IMR-90 (cell line): ENCODE measurements around the gene RNASE12. TPM values are rescaled to one million over a fixed set of nuclear protein-coding genes. Genes with fewer than 3 reads are reported as not detected.

Experiments used
- ATAC-seq: fragments of 200-7000 bp; cut with Tn5 transposase; 2 replicates; pipeline ENCODE4 v1.9.1; 2020; ENCODE audit warnings: low read depth, mild to moderate bottlenecking, moderate library complexity
- BruUV-seq: library from RNA; stranded (reverse); fragments of 400-500 nt; replicated peaks from 2 replicates; lab custom pipeline; 2021; lab: Mats Ljungman, UMichigan
- CTCF ChIA-PET: fragments of 300-600 bp; formaldehyde crosslinking; extraction: SDS; loops from one replicate; lab custom pipeline; 2021; ENCODE audit warnings: antibody characterized with exemption; lab: Yijun Ruan, JAX
- POLR2A ChIA-PET: fragments of 300-600 bp; sonication (Branson Sonifier 250); formaldehyde crosslinking; loops from one replicate; lab custom pipeline; 2022; ENCODE audit warnings: antibody characterized with exemption; ENCODE audit not compliant: unreplicated experiment; lab: Charles Lee
- DNase-seq: peaks from one replicate; pipeline ENCODE4 v3.0.0; 2013
- H2AFZ ChIP-seq: replicated peaks from 2 replicates; pipeline ENCODE3; 2013; ENCODE audit warnings: low read length, mild to moderate bottlenecking; ENCODE audit not compliant: poor library complexity
- H2AK5ac ChIP-seq: 2 replicates; pipeline ENCODE4 v1.6.1; 2013; ENCODE audit warnings: low read depth, low read length, inconsistent platforms
- H2AK9ac ChIP-seq: replicated peaks from 2 replicates; pipeline ENCODE3; 2013; ENCODE audit warnings: mild to moderate bottlenecking, low read depth, low read length, moderate library complexity; ENCODE audit not compliant: poor library complexity
- H2BK120ac ChIP-seq: 2 replicates; pipeline ENCODE4 v1.6.1; 2013; ENCODE audit warnings: low read depth, low read length, inconsistent platforms
- H2BK15ac ChIP-seq: 3 replicates; pipeline ENCODE4 v1.6.1; 2013; ENCODE audit warnings: low read depth, low read length, inconsistent platforms
- H2BK20ac ChIP-seq: 2 replicates; pipeline ENCODE4 v1.6.1; 2013; ENCODE audit warnings: low read depth, mild to moderate bottlenecking, inconsistent platforms, low read length, moderate library complexity
- H2BK5ac ChIP-seq: 2 replicates; pipeline ENCODE4 v1.6.1; 2013; ENCODE audit warnings: mild to moderate bottlenecking, low read depth, low read length, inconsistent platforms; ENCODE audit not compliant: poor library complexity, severe bottlenecking
- H3K14ac ChIP-seq: replicated peaks from 2 replicates; pipeline ENCODE4 v1.6.1; 2013; ENCODE audit warnings: low read depth, low read length, inconsistent platforms
- H3K18ac ChIP-seq: 2 replicates; pipeline ENCODE4 v1.6.1; 2013; ENCODE audit warnings: low read depth, low read length, control low read depth
- H3K23ac ChIP-seq: 2 replicates; pipeline ENCODE4 v1.6.1; 2013; ENCODE audit warnings: low read depth, low read length, inconsistent platforms
- H3K27ac ChIP-seq: 2 replicates; pipeline ENCODE4 v1.5.1; 2013; ENCODE audit warnings: mild to moderate bottlenecking, control low read depth, low read length; ENCODE audit not compliant: insufficient read depth
- H3K27me3 ChIP-seq: 2 replicates; pipeline ENCODE4 v1.6.1; 2013; ENCODE audit warnings: low read length; ENCODE audit not compliant: control insufficient read depth, insufficient read depth
- H3K36me3 ChIP-seq: 2 replicates; pipeline ENCODE4 v1.6.1; 2013; ENCODE audit warnings: low read length, mixed read lengths; ENCODE audit not compliant: control insufficient read depth, insufficient read depth
- H3K4ac ChIP-seq: 2 replicates; pipeline ENCODE4 v1.6.1; 2013; ENCODE audit warnings: low read depth, low read length, inconsistent platforms
- H3K4me1 ChIP-seq: 2 replicates; pipeline ENCODE4 v1.6.1; 2013; ENCODE audit warnings: low read length, mixed read lengths; ENCODE audit not compliant: control insufficient read depth, insufficient read depth
- H3K4me2 ChIP-seq: 2 replicates; pipeline ENCODE4 v1.6.1; 2013; ENCODE audit warnings: low read depth, mild to moderate bottlenecking, control low read depth, low read length, moderate library complexity
- H3K4me3 ChIP-seq: 2 replicates; pipeline ENCODE4 v1.5.1; 2013; ENCODE audit warnings: low read depth, mild to moderate bottlenecking, control low read depth, low read length, moderate library complexity; ENCODE audit not compliant: insufficient read depth
- H3K56ac ChIP-seq: 2 replicates; pipeline ENCODE4 v1.6.1; 2013; ENCODE audit warnings: low read length, inconsistent platforms; ENCODE audit not compliant: insufficient read depth; ENCODE audit errors: extremely low read depth
- H3K79me1 ChIP-seq, 2 experiments: 2 replicates each; pipeline ENCODE4 v1.6.1; 2013; ENCODE audit warnings: low read length in 2 of 2, inconsistent platforms in 1 of 2, low read depth in 1 of 2
- H3K9ac ChIP-seq: 2 replicates; pipeline ENCODE4 v1.6.1; 2013; ENCODE audit warnings: low read depth, low read length, control low read depth
- H3K9me1 ChIP-seq: 2 replicates; pipeline ENCODE4 v1.6.1; 2013; ENCODE audit warnings: low read length, inconsistent platforms; ENCODE audit not compliant: insufficient read depth
- H3K9me3 ChIP-seq: 2 replicates; pipeline ENCODE4 v1.6.1; 2013; ENCODE audit warnings: low read length; ENCODE audit not compliant: control insufficient read depth, insufficient read depth
- H4K20me1 ChIP-seq: 2 replicates; pipeline ENCODE4 v1.6.1; 2013; ENCODE audit warnings: low read length, inconsistent platforms; ENCODE audit not compliant: insufficient read depth
- H4K5ac ChIP-seq: 2 replicates; pipeline ENCODE4 v1.6.1; 2013; ENCODE audit warnings: mild to moderate bottlenecking, low read depth, low read length, control low read depth
- H4K8ac ChIP-seq, 2 experiments: 2 replicates each; pipeline ENCODE4 v1.6.1; 2013; ENCODE audit warnings: low read depth in 2 of 2, low read length in 2 of 2, control low read depth in 1 of 2, inconsistent platforms in 1 of 2
- H4K91ac ChIP-seq: 2 replicates; pipeline ENCODE4 v1.6.1; 2013; ENCODE audit warnings: low read depth, low read length, inconsistent platforms; ENCODE audit not compliant: insufficient read depth
- BHLHE40 ChIP-seq: fragments of 150-350 bp; IDR thresholded peaks from 2 replicates; pipeline ENCODE4 v1.6.1; 2016; ENCODE audit warnings: mild to moderate bottlenecking, low read depth, low read length
- CEBPB ChIP-seq: IDR thresholded peaks from 2 replicates; pipeline ENCODE4 v1.6.1; 2012; ENCODE audit warnings: low read depth, low read length, improper control_type of control experiment
- CHD1 ChIP-seq: IDR thresholded peaks from 2 replicates; pipeline ENCODE4 v1.6.1; 2012; ENCODE audit warnings: low read depth, low read length, improper control_type of control experiment
- MAFK ChIP-seq: IDR thresholded peaks from 2 replicates; pipeline ENCODE4 v1.6.1; 2012; ENCODE audit warnings: low read depth, low read length, improper control_type of control experiment
- MXI1 ChIP-seq: IDR thresholded peaks from 2 replicates; pipeline ENCODE4 v1.6.1; 2012; ENCODE audit warnings: low read depth, mild to moderate bottlenecking, low read length, moderate library complexity, borderline replicate concordance
- NFE2L2 ChIP-seq: fragments of 150-350 bp; IDR thresholded peaks from 2 replicates; pipeline ENCODE4 v1.6.1; 2016; ENCODE audit warnings: low read depth, mild to moderate bottlenecking, low read length
- POLR2A ChIP-seq: IDR thresholded peaks from 2 replicates; pipeline ENCODE4 v1.6.1; 2012; ENCODE audit warnings: mild to moderate bottlenecking, low read depth, low read length
- RAD21 ChIP-seq: IDR thresholded peaks from 2 replicates; pipeline ENCODE4 v1.6.1; 2012; ENCODE audit warnings: low read length, improper control_type of control experiment
- RCOR1 ChIP-seq: IDR thresholded peaks from 2 replicates; pipeline ENCODE4 v1.6.1; 2012; ENCODE audit warnings: mild to moderate bottlenecking, low read length, improper control_type of control experiment; ENCODE audit not compliant: insufficient replicate concordance
- RFX5 ChIP-seq: IDR thresholded peaks from 2 replicates; pipeline ENCODE4 v1.8.0; 2012; ENCODE audit warnings: low read depth, mild to moderate bottlenecking, low read length, moderate library complexity
- SMC3 ChIP-seq: fragments of 150-350 bp; IDR thresholded peaks from 2 replicates; pipeline ENCODE4 v1.6.1; 2016; ENCODE audit warnings: low read depth, mild to moderate bottlenecking, antibody characterized with exemption, low read length, moderate library complexity
- dilution Hi-C: fragments of 300-500 bp; cut with HindIII; formaldehyde crosslinking; loops from one replicate; pipeline ENCODE4 v1.14.3; 2018; ENCODE audit warnings: low sequenced_read_pairs; ENCODE audit not compliant: unreplicated experiment
- in situ Hi-C: fragments of 300-500 bp; cut with MboI; formaldehyde crosslinking; loops from 3 replicates; pipeline ENCODE4 v1.14.3; 2019; ENCODE audit warnings: low sequenced_read_pairs, inconsistent platforms, mixed read lengths
- intact Hi-C: fragments of 100-400 bp; cut with micrococcal nuclease; formaldehyde crosslinking; loops from 2 replicates; pipeline ENCODE4 v1.10.0; 2022
- polyA plus RNA-seq, 3 experiments: library from polyadenylated mRNA; depleted of rRNA; stranded (reverse); fragments of >200 nt; gene quantifications; 2 replicates each; pipeline ENCODE4 v1.2.3, GENCODE V29; 2012; ENCODE audit warnings: low replicate concordance in 1 of 3
- total RNA-seq: library from RNA; depleted of rRNA; stranded (reverse); fragments of >200 nt; gene quantifications from 2 replicates; pipeline ENCODE4 v1.2.3, GENCODE V29; 2012
- TF ChIP-seq, protein P1 (sequence below): conservative IDR thresholded peaks from 2 replicates; pipeline ENCODE4 v1.5.1; 2012; ENCODE audit warnings: mild to moderate bottlenecking, low read depth, low read length, improper control_type of control experiment
- TF ChIP-seq, protein P2 (sequence below): fragments of 150-350 bp; IDR thresholded peaks from 2 replicates; pipeline ENCODE4 v1.6.1; 2016; ENCODE audit warnings: low read depth, mild to moderate bottlenecking, low read length, moderate library complexity, borderline replicate concordance
- TF ChIP-seq, protein P3 (sequence below): fragments of 150-350 bp; IDR thresholded peaks from 2 replicates; pipeline ENCODE4 v1.6.1; 2017; ENCODE audit warnings: mild to moderate bottlenecking, antibody characterized with exemption, low read length, low read depth

Gene RNASE12
- total and polyA plus RNA-seq, 2 of the 4 experiments (the other 2 are of a cell fraction): not detected

GRCh38 chr14:20553024-20553423 lies 38.2 kb downstream of the RNASE12 start:
- Histone ChIP-seq H4K8ac (no peak overlapping the region), H2AK9ac (no peak overlapping the region), H2BK20ac (no peak overlapping the region), H3K9me1 (no peaks in the 10 kb centered on the region), H3K23ac (no peak overlapping the region), H2AK5ac (no peak overlapping the region), H3K79me1 (no peaks in the 10 kb centered on the region), H3K56ac (no peak overlapping the region), H3K18ac (no peak overlapping the region), H2BK15ac (no peak overlapping the region), H3K4me3 (no peak overlapping the region), H3K4ac (no peak overlapping the region), H3K4me1 (no peaks in the 10 kb centered on the region), H3K27ac (no peak overlapping the region), H2BK5ac (no peak overlapping the region), H3K9ac (no peak overlapping the region), H4K5ac (no peak overlapping the region), H3K14ac (no peak overlapping the region), H4K91ac (no peak overlapping the region), H3K27me3 (no peaks in the 10 kb centered on the region), H3K9me3 (no peaks in the 10 kb centered on the region), H4K20me1 (no peaks in the 10 kb centered on the region), H2AFZ (no peak overlapping the region), H3K36me3 (no peaks in the 10 kb centered on the region), H3K4me2 (no peak overlapping the region), H2BK120ac (no peak overlapping the region)
- dilution Hi-C loops (no loop called here), in situ Hi-C loops (no loop called here), intact Hi-C loops (no loop called here)
- TF ChIP-seq MAFK (no peak), RCOR1 (no peak), CEBPB (no peak), MXI1 (no peak), POLR2A (no peak), CHD1 (no peak), RAD21 (no peak), NFE2L2 (no peak), SMC3 (no peak), RFX5 (no peak), BHLHE40 (no peak)
- TF ChIP-seq, protein P1, sequence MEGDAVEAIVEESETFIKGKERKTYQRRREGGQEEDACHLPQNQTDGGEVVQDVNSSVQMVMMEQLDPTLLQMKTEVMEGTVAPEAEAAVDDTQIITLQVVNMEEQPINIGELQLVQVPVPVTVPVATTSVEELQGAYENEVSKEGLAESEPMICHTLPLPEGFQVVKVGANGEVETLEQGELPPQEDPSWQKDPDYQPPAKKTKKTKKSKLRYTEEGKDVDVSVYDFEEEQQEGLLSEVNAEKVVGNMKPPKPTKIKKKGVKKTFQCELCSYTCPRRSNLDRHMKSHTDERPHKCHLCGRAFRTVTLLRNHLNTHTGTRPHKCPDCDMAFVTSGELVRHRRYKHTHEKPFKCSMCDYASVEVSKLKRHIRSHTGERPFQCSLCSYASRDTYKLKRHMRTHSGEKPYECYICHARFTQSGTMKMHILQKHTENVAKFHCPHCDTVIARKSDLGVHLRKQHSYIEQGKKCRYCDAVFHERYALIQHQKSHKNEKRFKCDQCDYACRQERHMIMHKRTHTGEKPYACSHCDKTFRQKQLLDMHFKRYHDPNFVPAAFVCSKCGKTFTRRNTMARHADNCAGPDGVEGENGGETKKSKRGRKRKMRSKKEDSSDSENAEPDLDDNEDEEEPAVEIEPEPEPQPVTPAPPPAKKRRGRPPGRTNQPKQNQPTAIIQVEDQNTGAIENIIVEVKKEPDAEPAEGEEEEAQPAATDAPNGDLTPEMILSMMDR: no peak
- TF ChIP-seq, protein P2, sequence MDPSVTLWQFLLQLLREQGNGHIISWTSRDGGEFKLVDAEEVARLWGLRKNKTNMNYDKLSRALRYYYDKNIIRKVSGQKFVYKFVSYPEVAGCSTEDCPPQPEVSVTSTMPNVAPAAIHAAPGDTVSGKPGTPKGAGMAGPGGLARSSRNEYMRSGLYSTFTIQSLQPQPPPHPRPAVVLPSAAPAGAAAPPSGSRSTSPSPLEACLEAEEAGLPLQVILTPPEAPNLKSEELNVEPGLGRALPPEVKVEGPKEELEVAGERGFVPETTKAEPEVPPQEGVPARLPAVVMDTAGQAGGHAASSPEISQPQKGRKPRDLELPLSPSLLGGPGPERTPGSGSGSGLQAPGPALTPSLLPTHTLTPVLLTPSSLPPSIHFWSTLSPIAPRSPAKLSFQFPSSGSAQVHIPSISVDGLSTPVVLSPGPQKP: no peak
- TF ChIP-seq, protein P3, sequence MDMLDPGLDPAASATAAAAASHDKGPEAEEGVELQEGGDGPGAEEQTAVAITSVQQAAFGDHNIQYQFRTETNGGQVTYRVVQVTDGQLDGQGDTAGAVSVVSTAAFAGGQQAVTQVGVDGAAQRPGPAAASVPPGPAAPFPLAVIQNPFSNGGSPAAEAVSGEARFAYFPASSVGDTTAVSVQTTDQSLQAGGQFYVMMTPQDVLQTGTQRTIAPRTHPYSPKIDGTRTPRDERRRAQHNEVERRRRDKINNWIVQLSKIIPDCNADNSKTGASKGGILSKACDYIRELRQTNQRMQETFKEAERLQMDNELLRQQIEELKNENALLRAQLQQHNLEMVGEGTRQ: no peak
- no peak for ATAC-seq
- BruUV-seq: no TSS peak
- DNase-seq: no peak
- ChIA-PET CTCF (interaction anchor here (0.6 kb wide), 1 partner anchor 1417 kb away, joined by 3 read pairs; no protein-coding TSS in a partner anchor), POLR2A (no interaction called here)
